Upper lobe of left lung (tissue), 6 donors: ENCODE data around the gene LIAS. TPM values are rescaled to one million over a fixed set of nuclear protein-coding genes. Genes with fewer than 3 reads are reported as not detected.
"Not testable (repeated sequence)": the region's sequence is repeated elsewhere in the genome, so short reads cannot be mapped to it uniquely, and the experiment has no call there.

Experiments
- ATAC-seq, 2 donors: fragments of 200-7000 bp; cut with Tn5 transposase; one replicate each; pipeline ENCODE4 v1.9.1; 2022; ENCODE audit warnings: mild to moderate bottlenecking in 2 of 2, moderate library complexity in 2 of 2; ENCODE audit not compliant: low FRiP score in 2 of 2
- DNase-seq, 2 donors: peaks; one replicate each; pipeline ENCODE4 v3.0.0-alpha.2; 2019 to 2020
- H3K27ac ChIP-seq, 4 donors: fragments of 200-600 bp; sonication (generic); one replicate each; pipeline ENCODE4 v1.5.1; 2016 to 2019
- H3K27me3 ChIP-seq, 4 donors: fragments of 200-600 bp; sonication (generic); one replicate each; pipeline ENCODE4 v1.5.1; 2017 to 2019
- H3K36me3 ChIP-seq, 4 donors: fragments of 200-600 bp; sonication (generic); one replicate each; pipeline ENCODE4 v1.5.1; 2016 to 2019
- H3K4me1 ChIP-seq, 4 donors: fragments of 200-600 bp; sonication (generic); one replicate each; pipeline ENCODE4 v1.5.1; 2018 to 2019
- H3K4me3 ChIP-seq, 4 donors: fragments of 200-600 bp; sonication (generic); one replicate each; pipeline ENCODE4 v1.5.1; 2017 to 2019; ENCODE audit warnings: mild to moderate bottlenecking in 2 of 4, moderate library complexity in 1 of 4
- H3K9me3 ChIP-seq, 4 donors: fragments of 200-600 bp; sonication (generic); one replicate each; pipeline ENCODE4 v1.5.1; 2018 to 2019
- CTCF ChIP-seq, 6 experiments: fragments of 450-650 bp in 4 of 6; fragments of 200-600 bp in 2 of 6; sonication (generic) in 2 of 6; IDR thresholded peaks; one replicate each; pipeline ENCODE4 v1.5.1; 2016 to 2019; ENCODE audit warnings: antibody characterized with exemption in 6 of 6
- EP300 ChIP-seq, 4 donors: sonication (generic); formaldehyde crosslinking; IDR thresholded peaks; one replicate each; pipeline ENCODE4 v1.5.1; 2017; ENCODE audit warnings: antibody characterized with exemption in 4 of 4, control low read depth in 2 of 4
- POLR2A ChIP-seq, 4 donors: fragments of 450-650 bp; IDR thresholded peaks; one replicate each; pipeline ENCODE4 v1.5.1; 2016 to 2017; ENCODE audit warnings: antibody characterized with exemption in 4 of 4, mild to moderate bottlenecking in 2 of 4
- POLR2AphosphoS5 ChIP-seq, 2 donors: sonication (generic); formaldehyde crosslinking; IDR thresholded peaks; one replicate each; pipeline ENCODE4 v1.5.1; 2017; ENCODE audit warnings: antibody characterized with exemption in 2 of 2
- WGBS, 2 donors: methylation state at CpG; one replicate each; pipeline ENCODE4 v1.1.5; 2017 to 2018; 5-methylcytosine and 5-hydroxymethylcytosine counted together
- total RNA-seq, 6 donors: library from RNA; depleted of rRNA in 4 of 6; stranded (reverse); fragments of >200 nt in 4 of 6; gene quantifications; one replicate each; pipeline versions ENCODE4 v1.1.0 to v1.2.1, GENCODE V29; 2016 to 2021
- donor health status: DM: no; HTN: no; CAD: no; lungs with moderate emphysema.
- donor health status: DM: no; HTN: yes; CAD: no; lungs with severe emphysema.

Gene LIAS
- total RNA-seq, 6 donors from 2014 or later = 4.9 to 23.0 (median 10.8) TPM

- DNase-seq = no peak
- H3K27me3 ChIP-seq = no peaks in the 10 kb centered on the region
- ATAC-seq = peak in 1 of 2 donors; percentile 90
- no peaks in the 10 kb centered on the region for H3K9me3 ChIP-seq
- H3K27ac ChIP-seq = no peak overlapping the region
- no peak for TF ChIP-seq CTCF (IDR thresholded peaks at IDR 0.05)
- no peak for TF ChIP-seq EP300 (IDR thresholded peaks at IDR 0.05)
- no peak for TF ChIP-seq POLR2A (IDR thresholded peaks at IDR 0.05)
- TF ChIP-seq POLR2AphosphoS5 (IDR thresholded peaks at IDR 0.05) = no peak
- no peaks in the 10 kb centered on the region for H3K4me1 ChIP-seq
- peaks cover 36 to 85% (median 52%) of the 10 kb centered on the region in 4 donors for H3K36me3 ChIP-seq
- no peak overlapping the region for H3K4me3 ChIP-seq
These were observed 43.3 kb downstream of the LIAS start for GRCh38 chr4:39502019-39502663.

GRCh38 chr4:39502664-39503035, 43.8 kb downstream of the LIAS start:
- not testable (repeated sequence) for H3K27me3 ChIP-seq, H3K4me3 ChIP-seq, H3K27ac ChIP-seq, H3K4me1 ChIP-seq, DNase-seq, H3K9me3 ChIP-seq
- 94 to 97% methylated on average over 4 of the region's 4 CpGs for WGBS, 2 donors
- peaks cover 38 to 90% (median 56%) of the 10 kb centered on the region in 4 donors for H3K36me3 ChIP-seq
- ATAC-seq = peak in 1 of 2 donors; percentile 68

- Histone ChIP-seq H3K9me3 (no peaks in the 10 kb centered on the region), H3K4me3 (no peak overlapping the region), H3K27ac (no peak overlapping the region), H3K27me3 (no peaks in the 10 kb centered on the region), H3K4me1 (no peaks in the 10 kb centered on the region), H3K36me3 (peaks cover 43 to 98% (median 70%) of the 10 kb centered on the region in 4 donors)
- TF ChIP-seq CTCF (IDR thresholded peaks at IDR 0.05) (no peak), EP300 (IDR thresholded peaks at IDR 0.05) (no peak), POLR2A (IDR thresholded peaks at IDR 0.05) (no peak), POLR2AphosphoS5 (IDR thresholded peaks at IDR 0.05) (no peak)
- WGBS, 2 donors = 95 to 100% methylated on average over 2 of the region's 2 CpGs
- ATAC-seq (no peak), DNase-seq (no peak)
These were observed 45.7 kb downstream of the LIAS start for GRCh38 chr4:39504538-39504937.

- H3K4me3 ChIP-seq = no peak overlapping the region
- WGBS, 2 donors = 63 to 77% methylated on average over 1 of the region's 1 CpG
These were observed 46.7 kb downstream of the LIAS start for GRCh38 chr4:39505581-39505980.

GRCh38 chr4:39510348-39510929, 51.6 kb downstream of the LIAS start:
- Histone ChIP-seq H3K36me3 (peaks cover 12 to 91% (median 51%) of the 10 kb centered on the region in 4 donors), H3K9me3 (no peaks in the 10 kb centered on the region), H3K27ac (no peak overlapping the region), H3K4me3 (no peak overlapping the region), H3K4me1 (peaks cover 0 to 4% (median 0%) of the 10 kb centered on the region in 4 donors), H3K27me3 (no peaks in the 10 kb centered on the region)
- WGBS, 2 donors = 96 to 99% methylated on average over 5 of the region's 5 CpGs
- no peak for TF ChIP-seq EP300 (IDR thresholded peaks at IDR 0.05)
- no peak for TF ChIP-seq POLR2AphosphoS5 (IDR thresholded peaks at IDR 0.05)
- TF ChIP-seq CTCF (IDR thresholded peaks at IDR 0.05) = no peak
- no peak for TF ChIP-seq POLR2A (IDR thresholded peaks at IDR 0.05)
- DNase-seq (no peak), ATAC-seq (no peak)

More at GRCh38 chr4:39505581-39505980, 46.7 kb downstream of the LIAS start:
- DNase-seq (no peak), ATAC-seq (no peak)
- Histone ChIP-seq H3K4me1 (no peaks in the 10 kb centered on the region), H3K27me3 (no peaks in the 10 kb centered on the region), H3K36me3 (peaks cover 43 to 100% (median 73%) of the 10 kb centered on the region in 4 donors), H3K27ac (no peak overlapping the region), H3K9me3 (no peaks in the 10 kb centered on the region)
- TF ChIP-seq POLR2AphosphoS5 (IDR thresholded peaks at IDR 0.05) (no peak), EP300 (IDR thresholded peaks at IDR 0.05) (no peak), POLR2A (IDR thresholded peaks at IDR 0.05) (no peak), CTCF (IDR thresholded peaks at IDR 0.05) (no peak)

GRCh38 chr4:39514266-39514665, 55.4 kb downstream of the LIAS start:
- H3K27me3 ChIP-seq, H3K4me3 ChIP-seq, DNase-seq, H3K9me3 ChIP-seq, H3K4me1 ChIP-seq, ATAC-seq: not testable (repeated sequence)
- WGBS, 2 donors = 100% methylated on average over 1 of the region's 1 CpG
- Histone ChIP-seq H3K27ac (peak overlapping the region in 3 of 4 donors; percentile 46 to 74 (median 55)), H3K36me3 (peaks cover 2 to 79% (median 23%) of the 10 kb centered on the region in 4 donors)
